ENCODE measurements around the gene ISLR. TPM values are rescaled to one million over a fixed set of nuclear protein-coding genes. Genes with fewer than 3 reads are reported as not detected.
A peak's percentile ranks its signal among the peaks of the same experiment; 100 is the strongest.

The ISLR gene
- total and polyA plus RNA-seq, 7 donors = 0.69 to 186 (median 71.4) TPM

DNA sequence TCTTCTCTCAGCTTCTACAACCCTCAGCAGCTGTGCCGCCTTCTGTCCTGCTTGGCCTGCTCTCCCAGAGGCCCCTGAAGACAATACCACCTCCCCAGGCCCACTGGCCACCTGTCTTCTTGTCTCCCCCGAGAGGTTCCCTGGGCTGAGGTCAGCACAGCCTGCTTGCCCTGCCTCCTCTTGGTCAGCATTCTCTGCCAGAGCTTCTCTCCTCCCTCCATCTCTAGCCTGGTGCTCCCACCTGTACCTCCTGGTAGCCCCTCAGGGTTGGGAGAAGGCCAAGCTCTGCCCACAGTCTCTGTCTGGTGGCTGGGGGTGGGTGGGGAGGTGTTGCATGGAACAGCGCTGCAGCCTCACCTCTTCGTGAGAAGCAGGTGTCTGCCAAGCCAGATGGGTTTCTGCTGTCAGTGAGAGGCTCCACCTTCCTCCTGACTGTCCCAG, 5.6 kb upstream of the ISLR start:
- TF ChIP-seq POLR2AphosphoS5 (IDR thresholded peaks at IDR 0.05) = no peak
- no peak for TF ChIP-seq EP300 (IDR thresholded peaks at IDR 0.05)
- no peak for TF ChIP-seq POLR2A (IDR thresholded peaks at IDR 0.05)
- TF ChIP-seq, protein P1, sequence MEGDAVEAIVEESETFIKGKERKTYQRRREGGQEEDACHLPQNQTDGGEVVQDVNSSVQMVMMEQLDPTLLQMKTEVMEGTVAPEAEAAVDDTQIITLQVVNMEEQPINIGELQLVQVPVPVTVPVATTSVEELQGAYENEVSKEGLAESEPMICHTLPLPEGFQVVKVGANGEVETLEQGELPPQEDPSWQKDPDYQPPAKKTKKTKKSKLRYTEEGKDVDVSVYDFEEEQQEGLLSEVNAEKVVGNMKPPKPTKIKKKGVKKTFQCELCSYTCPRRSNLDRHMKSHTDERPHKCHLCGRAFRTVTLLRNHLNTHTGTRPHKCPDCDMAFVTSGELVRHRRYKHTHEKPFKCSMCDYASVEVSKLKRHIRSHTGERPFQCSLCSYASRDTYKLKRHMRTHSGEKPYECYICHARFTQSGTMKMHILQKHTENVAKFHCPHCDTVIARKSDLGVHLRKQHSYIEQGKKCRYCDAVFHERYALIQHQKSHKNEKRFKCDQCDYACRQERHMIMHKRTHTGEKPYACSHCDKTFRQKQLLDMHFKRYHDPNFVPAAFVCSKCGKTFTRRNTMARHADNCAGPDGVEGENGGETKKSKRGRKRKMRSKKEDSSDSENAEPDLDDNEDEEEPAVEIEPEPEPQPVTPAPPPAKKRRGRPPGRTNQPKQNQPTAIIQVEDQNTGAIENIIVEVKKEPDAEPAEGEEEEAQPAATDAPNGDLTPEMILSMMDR (IDR thresholded peaks at IDR 0.05) = no peak
- H3K27me3 ChIP-seq = no peaks in the 10 kb centered on the region
- no peaks in the 10 kb centered on the region for H3K36me3 ChIP-seq
- intact Hi-C loops (cut with DNase I) = no loop called here
- H3K9me3 ChIP-seq = no peaks in the 10 kb centered on the region
- H3K27ac ChIP-seq = no peak overlapping the region
- H3K4me1 ChIP-seq = peaks cover 0 to 27% (median 25%) of the 10 kb centered on the region in 4 donors
- WGBS, 2 donors = 73 to 82% methylated on average over 4 of the region's 4 CpGs
- no peak overlapping the region for H3K4me3 ChIP-seq
- peak; percentile 61 for DNase-seq

DNA sequence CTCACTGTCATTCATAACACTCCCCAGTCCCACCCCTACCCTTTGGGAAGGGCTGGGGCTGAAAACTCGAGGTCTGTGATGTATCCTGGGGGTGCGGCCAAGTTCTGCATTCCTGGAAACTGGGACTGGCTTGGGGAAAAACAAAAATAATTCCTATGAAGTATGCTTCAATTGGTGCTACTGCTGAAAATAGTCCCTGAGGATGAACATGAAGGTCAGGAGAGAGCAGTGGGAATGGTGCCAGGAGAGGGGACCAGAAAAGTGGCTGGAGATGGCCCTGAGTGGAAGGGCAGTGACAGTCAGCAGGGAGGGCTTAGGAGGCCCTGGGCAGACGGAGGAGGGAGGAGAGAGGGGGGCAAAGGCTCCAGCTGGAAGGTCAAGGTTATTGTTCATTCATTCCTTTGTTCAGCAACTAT, 4.8 kb upstream of the ISLR start:
- TF ChIP-seq POLR2A (IDR thresholded peaks at IDR 0.05) (no peak), POLR2AphosphoS5 (IDR thresholded peaks at IDR 0.05) (no peak), EP300 (IDR thresholded peaks at IDR 0.05) (no peak)
- TF ChIP-seq, protein P1 (IDR thresholded peaks at IDR 0.05) = no peak
- peak overlapping the region in 2 of 4 donors; percentile 9 to 31 for H3K27ac ChIP-seq
- no peaks in the 10 kb centered on the region for H3K9me3 ChIP-seq
- peaks cover 0 to 35% (median 33%) of the 10 kb centered on the region in 4 donors for H3K4me1 ChIP-seq
- H3K36me3 ChIP-seq = no peaks in the 10 kb centered on the region
- no peak overlapping the region for H3K4me3 ChIP-seq
- WGBS, 2 donors = 48 to 54% methylated on average over 3 of the region's 3 CpGs
- H3K27me3 ChIP-seq = no peaks in the 10 kb centered on the region
- DNase-seq = peak; percentile 65
- intact Hi-C loops (cut with DNase I) = no loop called here

DNA sequence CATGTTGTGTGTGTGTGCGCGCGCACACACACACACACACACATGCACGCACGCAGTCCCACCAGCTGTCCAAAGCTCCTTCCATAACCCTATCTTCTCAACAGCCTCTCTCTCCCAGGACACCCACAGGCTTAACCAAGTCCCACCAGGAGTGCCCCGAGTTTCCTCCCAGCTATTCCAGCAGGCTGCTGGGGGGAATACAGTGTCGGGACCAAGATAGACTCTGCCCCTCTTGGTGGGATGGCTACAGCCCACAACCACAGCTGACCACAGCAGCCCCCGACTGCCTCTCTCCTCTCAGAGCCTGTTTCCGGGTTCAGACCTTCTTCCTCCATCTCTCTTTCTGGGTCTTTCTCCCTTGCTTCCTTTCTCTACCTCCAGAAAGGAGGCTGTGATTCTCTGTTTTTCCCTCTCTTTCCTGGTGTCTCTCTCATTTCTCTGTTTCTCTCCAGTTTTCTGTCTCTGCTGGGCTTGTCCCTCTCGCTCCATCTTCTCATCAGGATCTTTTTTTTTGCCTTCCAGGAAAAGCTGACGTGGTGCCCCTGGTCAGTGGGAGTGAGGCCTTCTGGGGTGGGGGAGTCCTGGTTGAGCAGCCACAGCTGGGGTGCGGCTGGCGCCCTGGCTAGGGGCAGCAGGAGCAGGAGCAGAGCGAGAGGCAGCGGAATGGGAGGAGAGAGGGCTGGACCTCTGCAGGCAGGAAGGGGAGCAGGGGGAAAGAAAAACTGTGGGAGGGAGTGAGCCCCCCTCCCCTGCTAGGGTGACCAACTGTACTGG, 3.3 kb upstream of the ISLR start:
- DNase-seq = peak; percentile 36
- no peaks in the 10 kb centered on the region for H3K9me3 ChIP-seq
- TF ChIP-seq EP300 (IDR thresholded peaks at IDR 0.05) = no peak
- TF ChIP-seq POLR2AphosphoS5 (IDR thresholded peaks at IDR 0.05) = no peak
- TF ChIP-seq, protein P1 (IDR thresholded peaks at IDR 0.05) = no peak
- no peak for TF ChIP-seq POLR2A (IDR thresholded peaks at IDR 0.05)
- no peak overlapping the region for H3K27ac ChIP-seq
- 79 to 85% methylated on average over 15 of the region's 15 CpGs for WGBS, 2 donors
- H3K4me1 ChIP-seq = peaks cover 0 to 50% (median 47%) of the 10 kb centered on the region in 4 donors
- H3K27me3 ChIP-seq = no peaks in the 10 kb centered on the region
- H3K36me3 ChIP-seq = peaks cover 0 to under 1% (median under 1%) of the 10 kb centered on the region in 4 donors
- intact Hi-C loops (cut with DNase I) = no loop called here
- H3K4me3 ChIP-seq = no peak overlapping the region

DNA sequence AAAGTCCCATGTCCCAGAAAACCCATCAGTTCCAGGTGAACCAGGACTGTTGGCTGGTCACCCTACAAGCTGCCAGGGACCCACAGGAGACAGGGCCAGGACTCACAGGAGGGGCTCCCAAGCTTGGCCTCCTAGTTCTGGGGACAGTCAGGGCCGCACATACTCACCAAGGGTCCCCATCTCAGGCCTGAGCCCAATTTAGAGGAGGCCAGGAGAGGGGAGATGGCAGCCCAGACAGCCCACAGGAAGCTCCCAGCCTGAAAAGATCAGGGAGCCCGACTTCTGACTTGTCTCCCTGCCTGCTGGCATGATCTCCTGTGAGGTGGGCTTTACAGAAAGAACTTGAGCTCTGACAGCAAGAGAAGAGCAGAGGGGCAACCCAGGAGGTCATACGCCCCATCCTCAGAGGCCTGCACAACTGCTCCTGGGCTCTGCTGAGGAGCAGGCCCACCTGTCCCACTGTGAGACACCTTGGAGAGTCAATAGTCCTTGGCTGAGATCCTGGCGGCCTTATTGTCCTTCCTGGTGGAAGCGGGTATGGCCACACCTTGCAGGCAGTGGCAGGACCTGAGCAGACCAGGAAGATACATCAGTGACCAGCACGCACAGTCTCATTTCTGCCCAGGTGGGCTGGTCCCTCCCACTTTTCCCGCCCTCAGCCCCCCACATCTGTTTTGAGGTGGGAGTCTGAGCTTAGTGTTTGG, 2.5 kb upstream of the ISLR start:
- H3K9me3 ChIP-seq = no peaks in the 10 kb centered on the region
- 62 to 72% methylated on average over 7 of the region's 7 CpGs for WGBS, 2 donors
- peak overlapping the region in 1 of 4 donors; percentile 27 for H3K27ac ChIP-seq
- DNase-seq = peak; percentile 53
- H3K4me1 ChIP-seq = peaks cover 0 to 58% (median 55%) of the 10 kb centered on the region in 4 donors
- peaks cover 0 to 8% (median 6%) of the 10 kb centered on the region in 4 donors for H3K36me3 ChIP-seq
- intact Hi-C loops (cut with DNase I) = no loop called here
- no peaks in the 10 kb centered on the region for H3K27me3 ChIP-seq
- H3K4me3 ChIP-seq = no peak overlapping the region
- TF ChIP-seq, protein P1 (IDR thresholded peaks at IDR 0.05) = no peak
- no peak for TF ChIP-seq POLR2A (IDR thresholded peaks at IDR 0.05)
- no peak for TF ChIP-seq EP300 (IDR thresholded peaks at IDR 0.05)
- no peak for TF ChIP-seq POLR2AphosphoS5 (IDR thresholded peaks at IDR 0.05)

Data from sigmoid colon (tissue), 7 donors.